Nephron progenitor cell (in vitro differentiated cells): ENCODE results near the gene ACHE.

Experiments
- DNase-seq: peaks from one replicate; pipeline ENCODE4 v3.0.0; 2021
- H3K27ac Mint-ChIP-seq: 2 replicates; pipeline ENCODE4 v1.8.0; 2021; ENCODE audit warnings: mild to moderate bottlenecking, moderate library complexity, mixed read lengths
- H3K27me3 Mint-ChIP-seq: 2 replicates; pipeline ENCODE4 v1.8.0; 2021; ENCODE audit warnings: mild to moderate bottlenecking, low read depth, mixed read lengths; ENCODE audit not compliant: poor library complexity
- H3K36me3 Mint-ChIP-seq: 2 replicates; pipeline ENCODE4 v1.8.0; 2021; ENCODE audit warnings: low read depth, mixed read lengths
- H3K4me1 Mint-ChIP-seq: 2 replicates; pipeline ENCODE4 v1.8.0; 2021; ENCODE audit warnings: mixed read lengths
- H3K4me3 Mint-ChIP-seq: 2 replicates; pipeline ENCODE4 v1.8.0; 2021; ENCODE audit warnings: mild to moderate bottlenecking, moderate library complexity, mixed read lengths
- H3K9me3 Mint-ChIP-seq: 2 replicates; pipeline ENCODE4 v1.8.0; 2021; ENCODE audit warnings: mild to moderate bottlenecking, moderate library complexity, mixed read lengths
- TF ChIP-seq, protein P1 (sequence below): fragments of 200-600 bp; sonication (generic); IDR thresholded peaks from 2 replicates; pipeline ENCODE4 v1.5.0; 2021; ENCODE audit warnings: antibody characterized with exemption

The ACHE gene

DNA sequence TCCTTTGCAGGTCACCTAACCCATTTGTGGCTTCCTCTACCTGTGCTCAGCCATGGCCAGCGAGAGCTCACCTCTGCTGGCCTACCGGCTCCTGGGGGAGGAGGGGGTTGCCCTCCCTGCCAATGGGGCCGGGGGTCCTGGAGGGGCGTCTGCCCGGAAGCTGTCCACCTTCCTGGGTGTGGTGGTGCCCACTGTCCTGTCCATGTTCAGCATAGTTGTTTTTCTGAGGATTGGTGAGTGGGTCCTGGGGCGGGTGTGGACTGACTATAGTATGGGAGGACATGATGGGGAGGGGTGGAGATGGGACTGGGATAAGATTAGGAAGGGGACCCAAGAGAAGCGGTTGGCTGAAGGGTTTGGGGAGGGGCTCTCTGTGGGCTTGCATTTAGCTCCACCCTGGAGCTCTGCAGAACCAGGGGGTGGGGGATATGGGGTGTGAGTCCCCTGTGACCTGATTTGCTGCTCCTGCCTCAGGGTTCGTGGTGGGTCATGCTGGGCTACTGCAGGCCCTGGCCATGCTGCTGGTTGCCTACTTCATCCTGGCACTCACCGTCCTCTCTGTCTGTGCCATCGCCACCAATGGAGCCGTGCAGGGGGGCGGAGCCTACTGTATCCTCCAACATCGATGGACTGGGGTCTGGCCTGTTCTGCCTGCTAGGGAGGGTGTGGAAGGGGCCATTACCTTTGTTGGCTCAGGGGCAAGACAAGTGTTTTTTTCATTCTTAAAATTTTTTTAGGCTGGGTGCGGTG, 41.4 kb downstream of the ACHE start:
- Mint-ChIP-seq H3K36me3 (no peaks in the 10 kb centered on the region), H3K27ac (no peak overlapping the region), H3K27me3 (peaks cover 8% of the 10 kb centered on the region), H3K9me3 (no peaks in the 10 kb centered on the region), H3K4me1 (peaks cover 11% of the 10 kb centered on the region), H3K4me3 (no peak overlapping the region)
- TF ChIP-seq, protein P1, sequence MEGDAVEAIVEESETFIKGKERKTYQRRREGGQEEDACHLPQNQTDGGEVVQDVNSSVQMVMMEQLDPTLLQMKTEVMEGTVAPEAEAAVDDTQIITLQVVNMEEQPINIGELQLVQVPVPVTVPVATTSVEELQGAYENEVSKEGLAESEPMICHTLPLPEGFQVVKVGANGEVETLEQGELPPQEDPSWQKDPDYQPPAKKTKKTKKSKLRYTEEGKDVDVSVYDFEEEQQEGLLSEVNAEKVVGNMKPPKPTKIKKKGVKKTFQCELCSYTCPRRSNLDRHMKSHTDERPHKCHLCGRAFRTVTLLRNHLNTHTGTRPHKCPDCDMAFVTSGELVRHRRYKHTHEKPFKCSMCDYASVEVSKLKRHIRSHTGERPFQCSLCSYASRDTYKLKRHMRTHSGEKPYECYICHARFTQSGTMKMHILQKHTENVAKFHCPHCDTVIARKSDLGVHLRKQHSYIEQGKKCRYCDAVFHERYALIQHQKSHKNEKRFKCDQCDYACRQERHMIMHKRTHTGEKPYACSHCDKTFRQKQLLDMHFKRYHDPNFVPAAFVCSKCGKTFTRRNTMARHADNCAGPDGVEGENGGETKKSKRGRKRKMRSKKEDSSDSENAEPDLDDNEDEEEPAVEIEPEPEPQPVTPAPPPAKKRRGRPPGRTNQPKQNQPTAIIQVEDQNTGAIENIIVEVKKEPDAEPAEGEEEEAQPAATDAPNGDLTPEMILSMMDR = no peak
- DNase-seq = no peak

DNA sequence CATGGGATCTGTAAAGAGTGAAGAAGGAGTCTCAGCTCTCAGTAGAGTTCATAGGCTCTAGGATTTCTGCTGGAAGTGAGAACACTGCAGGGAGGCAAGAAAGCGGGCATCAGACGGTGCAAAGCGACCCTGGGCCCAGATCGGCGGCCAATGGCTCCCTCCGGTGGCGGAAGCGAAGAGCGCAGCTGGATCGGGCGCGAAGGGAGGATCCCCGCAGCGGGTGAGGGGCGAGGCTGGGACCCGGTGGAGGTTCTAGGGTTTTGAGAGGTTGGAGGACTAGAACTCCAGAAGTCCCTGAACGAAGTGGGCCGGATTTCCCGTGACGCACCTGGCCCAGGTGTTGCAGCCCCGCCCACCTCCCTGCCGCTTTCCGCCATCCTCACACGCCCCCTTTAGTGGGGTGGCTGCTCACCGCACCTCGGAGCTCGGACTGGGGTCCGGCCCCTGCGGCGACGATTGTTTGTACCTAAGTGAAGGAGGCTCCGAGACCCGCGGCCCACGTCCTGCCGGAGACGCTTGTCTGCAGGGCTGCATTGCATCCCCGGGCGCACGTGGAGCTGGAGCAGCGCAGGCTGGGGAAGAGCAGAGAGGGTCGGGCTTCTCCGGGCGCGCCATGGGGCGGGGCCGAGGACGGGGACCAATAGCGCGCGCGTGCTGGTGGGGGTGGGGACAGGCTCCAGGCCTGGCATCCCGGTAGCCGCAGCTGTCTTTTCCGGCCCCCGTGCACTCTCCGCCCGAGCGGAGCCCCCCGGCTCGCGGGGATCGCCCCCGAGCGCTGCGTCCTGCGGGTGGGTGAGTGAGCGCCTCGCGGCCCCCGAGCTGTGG, 43.4 kb downstream of the ACHE start, which contains the start of gene SLC12A9:
Gene SLC12A9, plus strand, starts transcription at position 666 of the 825 bp plus-strand sequence. CDS start 1,485 bp downstream, outside the sequence.
- H3K4me3 Mint-ChIP-seq = peak within 1 kb of the TSS; percentile 88

DNA sequence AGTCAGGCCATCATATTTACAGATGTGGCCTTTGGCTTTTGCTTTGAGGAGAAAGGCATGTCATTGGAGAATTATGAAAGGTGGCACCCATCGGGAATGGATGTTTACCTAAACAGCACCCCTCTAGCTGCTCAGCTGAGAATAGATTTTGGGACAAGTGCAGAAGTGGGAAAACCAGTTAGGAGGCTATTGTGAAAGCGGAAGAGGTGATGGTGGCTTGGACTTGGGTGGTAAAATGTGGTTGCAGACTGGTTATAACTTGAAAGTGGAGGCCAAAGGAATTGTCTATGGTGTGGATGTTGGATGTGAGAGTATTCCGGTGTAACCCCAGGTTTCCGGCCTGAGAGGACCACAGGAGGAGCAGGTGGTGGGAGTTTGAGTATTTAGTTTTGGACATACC, 48.3 kb downstream of the ACHE start:
- H3K27ac Mint-ChIP-seq = no peak overlapping the region

More for the DNA sequence above, 43.4 kb downstream of the ACHE start, which contains the start of gene SLC12A9:
- Mint-ChIP-seq H3K9me3 (no peaks in the 10 kb centered on the region), H3K4me1 (peaks cover 11% of the 10 kb centered on the region), H3K36me3 (no peaks in the 10 kb centered on the region), H3K27ac (no peak within 1 kb of the TSS), H3K27me3 (peaks cover 8% of the 10 kb centered on the region)
- TF ChIP-seq, protein P1 = peak; percentile 93
- peak; percentile 90 for DNase-seq

DNA sequence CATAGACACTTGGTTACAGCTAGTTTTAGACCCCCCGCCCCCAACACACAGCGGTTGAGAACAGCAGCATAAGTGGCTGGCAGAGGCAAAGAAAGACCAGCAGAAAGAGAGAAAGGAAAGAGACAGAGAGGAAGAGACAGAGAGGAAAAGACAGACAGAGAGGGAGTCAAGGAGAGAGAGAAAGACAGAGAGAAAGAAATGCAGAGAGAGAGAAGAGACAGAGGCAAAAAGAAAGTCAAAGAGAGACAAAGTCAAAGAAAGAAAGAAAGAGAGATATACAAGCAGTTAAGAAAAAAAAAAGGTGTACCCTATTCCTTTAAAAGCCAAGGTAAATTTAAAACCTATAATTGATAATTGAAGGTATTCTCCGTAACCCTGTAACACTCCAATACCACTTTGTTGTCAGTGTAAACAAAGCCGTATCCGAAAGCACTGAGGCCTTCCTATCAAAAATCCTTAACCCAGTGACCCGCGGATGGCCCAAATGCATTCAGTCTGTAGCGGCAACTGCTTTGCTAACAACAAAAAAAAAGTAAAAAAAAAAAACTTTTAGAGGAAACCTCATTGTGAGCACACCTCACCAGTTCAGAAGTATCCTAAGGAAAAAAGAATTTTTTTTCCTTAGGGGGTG, 55.1 kb downstream of the ACHE start:
- TF ChIP-seq, protein P1 = no peak
- H3K4me3 Mint-ChIP-seq = peak overlapping the region; percentile 68

More for the DNA sequence above, 48.3 kb downstream of the ACHE start:
- peaks cover 4% of the 10 kb centered on the region for H3K27me3 Mint-ChIP-seq
- no peak overlapping the region for H3K4me3 Mint-ChIP-seq
- H3K36me3 Mint-ChIP-seq = no peaks in the 10 kb centered on the region
- DNase-seq = no peak
- H3K4me1 Mint-ChIP-seq = peaks cover 23% of the 10 kb centered on the region
- TF ChIP-seq, protein P1 = no peak
- H3K9me3 Mint-ChIP-seq = no peaks in the 10 kb centered on the region

More for the DNA sequence above, 55.1 kb downstream of the ACHE start:
- Mint-ChIP-seq H3K36me3 (no peaks in the 10 kb centered on the region), H3K4me1 (peaks cover 73% of the 10 kb centered on the region), H3K27me3 (no peaks in the 10 kb centered on the region), H3K27ac (peak overlapping the region; percentile 91), H3K9me3 (no peaks in the 10 kb centered on the region)
- DNase-seq = no peak
